ENCODE results near the gene GTF2H2.
"Not testable (repeated sequence)": the region's sequence is repeated elsewhere in the genome, so short reads cannot be mapped to it uniquely, and the experiment has no call there.

Gene GTF2H2

GRCh38 chr5:71067262-71067928 lies at the start of gene GTF2H2:
Gene GTF2H2 (minus strand): TSS chr5:71067676. CDS start chr5:71062763, 4,913 bp downstream.
- not testable (repeated sequence) for DNase-seq

GRCh38 chr5:71109730-71110275 lies 42.3 kb upstream of the GTF2H2 start:
- DNase-seq: not testable (repeated sequence)

- DNase-seq: not testable (repeated sequence)
These were observed 32.5 kb upstream of the GTF2H2 start for GRCh38 chr5:71099996-71100395.

- not testable (repeated sequence) for DNase-seq
These were observed 30.4 kb upstream of the GTF2H2 start for GRCh38 chr5:71097930-71098203.

GRCh38 chr5:71097173-71097929 lies 29.9 kb upstream of the GTF2H2 start:
- not testable (repeated sequence) for DNase-seq

- not testable (repeated sequence) for DNase-seq
These were observed 22.3 kb upstream of the GTF2H2 start for GRCh38 chr5:71089773-71090172.

GRCh38 chr5:71088754-71089153 lies 21.3 kb upstream of the GTF2H2 start:
- not testable (repeated sequence) for DNase-seq

GRCh38 chr5:71086145-71086544 lies 18.7 kb upstream of the GTF2H2 start:
- DNase-seq: not testable (repeated sequence)

- DNase-seq: not testable (repeated sequence)
These were observed 17.0 kb upstream of the GTF2H2 start for GRCh38 chr5:71084280-71085063.

- DNase-seq: not testable (repeated sequence)
These were observed 15.4 kb upstream of the GTF2H2 start for GRCh38 chr5:71082898-71083297.

GRCh38 chr5:71082340-71082739 lies 14.9 kb upstream of the GTF2H2 start:
- not testable (repeated sequence) for DNase-seq

- DNase-seq: not testable (repeated sequence)
These were observed 6.2 kb downstream of the GTF2H2 start for GRCh38 chr5:71061322-71061721.

GRCh38 chr5:71059426-71059825 lies 8.1 kb downstream of the GTF2H2 start:
- DNase-seq: not testable (repeated sequence)

- DNase-seq: not testable (repeated sequence)
These were observed 22.7 kb downstream of the GTF2H2 start for GRCh38 chr5:71044808-71045207.

- DNase-seq: not testable (repeated sequence)
These were observed 23.3 kb downstream of the GTF2H2 start for GRCh38 chr5:71044128-71044527.

- DNase-seq: not testable (repeated sequence)
These were observed 36.3 kb downstream of the GTF2H2 start for GRCh38 chr5:71031046-71031776.

GRCh38 chr5:71025289-71025953 lies 42.1 kb downstream of the GTF2H2 start, which contains the start of gene NAIP:
Gene NAIP (minus strand): TSS chr5:71025339. CDS start chr5:71012915, 12,424 bp downstream.
- not testable (repeated sequence) for DNase-seq

- DNase-seq: not testable (repeated sequence)
These were observed 46.8 kb downstream of the GTF2H2 start for GRCh38 chr5:71020643-71021042.

- DNase-seq: not testable (repeated sequence)
These were observed 49.0 kb downstream of the GTF2H2 start for GRCh38 chr5:71018376-71019005.

- DNase-seq: no peak
These were observed 53.3 kb downstream of the GTF2H2 start for GRCh38 chr5:71014176-71014575.

GRCh38 chr5:71013575-71013974 lies 53.9 kb downstream of the GTF2H2 start:
- peak; percentile 1 for DNase-seq
